Left ventricle myocardium inferior (tissue), 1 donor: Measurements from ENCODE around the gene LY6G5C. TPM values are rescaled to one million over a fixed set of nuclear protein-coding genes. Genes with fewer than 3 reads are reported as not detected.

Experiments
- DNase-seq: peaks from one replicate; pipeline ENCODE4 v3.0.0-alpha.2; 2020
- H3K27ac ChIP-seq: fragments of 200-600 bp; replicated peaks from 2 replicates; pipeline ENCODE4 v1.8.0; 2021
- H3K27me3 ChIP-seq: fragments of 200-600 bp; 2 replicates; pipeline ENCODE4 v1.8.0; 2021; ENCODE audit warnings: low read depth
- H3K36me3 ChIP-seq: fragments of 200-600 bp; 2 replicates; pipeline ENCODE4 v1.8.0; 2021
- H3K4me1 ChIP-seq: fragments of 200-600 bp; 2 replicates; pipeline ENCODE4 v1.8.0; 2021
- H3K4me3 ChIP-seq: fragments of 200-600 bp; 2 replicates; pipeline ENCODE4 v1.8.0; 2021; ENCODE audit warnings: mild to moderate bottlenecking, moderate library complexity
- H3K9me3 ChIP-seq: fragments of 200-600 bp; replicated peaks from 2 replicates; pipeline ENCODE4 v1.8.0; 2021
- intact Hi-C: fragments of 100-400 bp; cut with micrococcal nuclease; formaldehyde crosslinking; loops from one replicate; pipeline ENCODE4 v1.11.0; 2022
- total RNA-seq: library from RNA; stranded (reverse); fragmentation: NEBNext Ultra II Directional; extraction: Animal tissue kit (Norgen Biotek cat#: 25700); gene quantifications from one replicate; pipeline ENCODE4 v1.2.1, GENCODE V29; 2021
- TF ChIP-seq, protein P1 (sequence below): fragments of 200-600 bp; IDR thresholded peaks from 2 replicates; pipeline ENCODE4 v1.8.0; 2021; ENCODE audit warnings: antibody characterized with exemption, mild to moderate bottlenecking, borderline replicate concordance
- donor health status: DM: no; HTN: yes; CAD: no; lungs with severe emphysema.

The LY6G5C gene
- total RNA-seq, 1 donor from 2014 or later: 1.5 TPM

DNA sequence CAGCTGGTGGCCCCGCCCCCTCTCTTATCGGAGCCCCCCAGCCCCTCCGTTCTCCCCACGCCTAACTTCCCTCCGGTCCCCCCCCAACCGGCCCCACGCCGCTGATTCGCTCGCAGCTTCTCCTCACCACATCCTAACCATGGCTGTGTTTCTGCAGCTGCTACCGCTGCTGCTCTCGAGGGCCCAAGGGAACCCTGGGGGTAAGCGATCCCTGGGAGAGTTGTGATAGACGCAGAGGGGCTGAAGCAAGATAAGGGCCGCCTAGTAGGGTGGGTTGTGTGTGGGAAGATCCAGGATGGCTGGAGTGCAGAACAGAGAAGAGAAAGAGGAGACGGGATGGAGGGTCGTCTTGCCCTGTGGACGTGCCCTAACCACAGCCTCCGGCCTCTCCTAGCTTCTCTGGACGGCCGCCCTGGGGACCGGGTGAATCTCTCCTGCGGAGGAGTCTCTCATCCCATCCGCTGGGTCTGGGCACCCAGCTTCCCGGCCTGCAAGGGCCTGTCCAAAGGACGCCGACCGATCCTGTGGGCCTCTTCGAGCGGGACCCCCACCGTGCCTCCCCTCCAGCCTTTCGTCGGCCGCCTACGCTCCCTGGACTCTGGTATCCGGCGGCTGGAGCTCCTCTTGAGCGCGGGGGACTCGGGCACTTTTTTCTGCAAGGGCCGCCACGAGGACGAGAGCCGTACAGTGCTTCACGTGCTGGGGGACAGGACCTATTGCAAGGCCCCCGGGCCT is 42.5 kb upstream of the LY6G5C start, which contains the start of gene MPIG6B:
Gene MPIG6B (plus strand): TSS at position 129 of the 735 bp plus-strand sequence. CDS start 11 bp downstream, at position 140.
- Histone ChIP-seq H3K4me3 (no peak within 1 kb of the TSS), H3K27ac (peak within 1 kb of the TSS; percentile 46), H3K9me3 (no peaks in the 10 kb centered on the region), H3K36me3 (peaks cover 27% of the 10 kb centered on the region), H3K4me1 (peaks cover 9% of the 10 kb centered on the region), H3K27me3 (no peaks in the 10 kb centered on the region)
- no peak for DNase-seq
- TF ChIP-seq, protein P1, sequence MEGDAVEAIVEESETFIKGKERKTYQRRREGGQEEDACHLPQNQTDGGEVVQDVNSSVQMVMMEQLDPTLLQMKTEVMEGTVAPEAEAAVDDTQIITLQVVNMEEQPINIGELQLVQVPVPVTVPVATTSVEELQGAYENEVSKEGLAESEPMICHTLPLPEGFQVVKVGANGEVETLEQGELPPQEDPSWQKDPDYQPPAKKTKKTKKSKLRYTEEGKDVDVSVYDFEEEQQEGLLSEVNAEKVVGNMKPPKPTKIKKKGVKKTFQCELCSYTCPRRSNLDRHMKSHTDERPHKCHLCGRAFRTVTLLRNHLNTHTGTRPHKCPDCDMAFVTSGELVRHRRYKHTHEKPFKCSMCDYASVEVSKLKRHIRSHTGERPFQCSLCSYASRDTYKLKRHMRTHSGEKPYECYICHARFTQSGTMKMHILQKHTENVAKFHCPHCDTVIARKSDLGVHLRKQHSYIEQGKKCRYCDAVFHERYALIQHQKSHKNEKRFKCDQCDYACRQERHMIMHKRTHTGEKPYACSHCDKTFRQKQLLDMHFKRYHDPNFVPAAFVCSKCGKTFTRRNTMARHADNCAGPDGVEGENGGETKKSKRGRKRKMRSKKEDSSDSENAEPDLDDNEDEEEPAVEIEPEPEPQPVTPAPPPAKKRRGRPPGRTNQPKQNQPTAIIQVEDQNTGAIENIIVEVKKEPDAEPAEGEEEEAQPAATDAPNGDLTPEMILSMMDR: no peak
- intact Hi-C loops: no loop called here

DNA sequence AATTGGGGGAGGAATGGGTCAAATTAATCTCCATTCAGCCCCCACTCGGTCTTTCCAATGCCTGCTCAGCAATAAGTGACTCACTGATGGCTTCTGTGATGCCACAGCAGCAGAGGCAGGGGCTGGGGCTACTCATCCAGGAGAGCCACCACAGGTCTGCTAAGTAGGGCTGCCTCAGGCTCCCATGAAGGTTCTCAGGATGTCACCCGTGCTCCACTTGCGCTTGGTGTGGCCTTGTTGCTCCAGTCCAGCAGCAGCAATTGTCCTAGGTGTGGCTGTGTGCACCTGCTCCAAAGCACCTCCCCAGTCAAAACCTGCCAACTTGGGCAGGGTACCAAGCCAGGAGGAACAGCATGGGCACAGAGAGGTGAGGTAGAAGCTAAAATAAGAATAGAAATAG is 41.3 kb upstream of the LY6G5C start:
- no peaks in the 10 kb centered on the region for H3K9me3 ChIP-seq
- intact Hi-C loops: no loop called here
- H3K4me1 ChIP-seq: no peaks in the 10 kb centered on the region
- H3K27ac ChIP-seq: no peak overlapping the region
- no peak for DNase-seq
- H3K4me3 ChIP-seq: no peak overlapping the region
- no peaks in the 10 kb centered on the region for H3K27me3 ChIP-seq
- peaks cover 15% of the 10 kb centered on the region for H3K36me3 ChIP-seq
- TF ChIP-seq, protein P1: no peak

GRCh38 chr6:31721351-31722020 is 40.6 kb upstream of the LY6G5C start, which contains the start of gene LY6G6C:
TSS of gene LY6G6C (minus strand) at chr6:31721746. CDS start at chr6:31721679, 67 bp downstream.
- TF ChIP-seq, protein P1: no peak
- DNase-seq: no peak
- Histone ChIP-seq H3K4me1 (no peaks in the 10 kb centered on the region), H3K9me3 (no peaks in the 10 kb centered on the region), H3K4me3 (no peak within 1 kb of the TSS), H3K36me3 (peaks cover 10% of the 10 kb centered on the region), H3K27ac (no peak within 1 kb of the TSS), H3K27me3 (no peaks in the 10 kb centered on the region)
- intact Hi-C loops: no loop called here

- H3K4me1 ChIP-seq: no peaks in the 10 kb centered on the region
- DNase-seq: no peak
- TF ChIP-seq, protein P1: no peak
- no peaks in the 10 kb centered on the region for H3K9me3 ChIP-seq
- intact Hi-C loops: no loop called here
- no peak overlapping the region for H3K4me3 ChIP-seq
- no peaks in the 10 kb centered on the region for H3K36me3 ChIP-seq
- H3K27ac ChIP-seq: no peak overlapping the region
- no peaks in the 10 kb centered on the region for H3K27me3 ChIP-seq
Measured at GRCh38 chr6:31720196-31720770, 39.4 kb upstream of the LY6G5C start.

- TF ChIP-seq, protein P1: no peak
- no peak overlapping the region for H3K4me3 ChIP-seq
- intact Hi-C loops: no loop called here
Measured at GRCh38 chr6:31719001-31719400, 38.1 kb upstream of the LY6G5C start.

More at GRCh38 chr6:31719001-31719400, 38.1 kb upstream of the LY6G5C start:
- no peak overlapping the region for H3K27ac ChIP-seq
- H3K4me1 ChIP-seq: no peaks in the 10 kb centered on the region
- no peaks in the 10 kb centered on the region for H3K27me3 ChIP-seq
- no peaks in the 10 kb centered on the region for H3K36me3 ChIP-seq
- no peaks in the 10 kb centered on the region for H3K9me3 ChIP-seq
- DNase-seq: no peak
